HG03342 (cell line): ENCODE results near the gene TBKBP1.

ENCODE experiments used
- ATAC-seq: cut with Tn5 transposase; IDR thresholded peaks from one replicate; pipeline ENCODE4 v1.9.1; 2021; ENCODE audit warnings: mild to moderate bottlenecking, moderate library complexity; ENCODE audit not compliant: unreplicated experiment

Gene TBKBP1

GRCh38 chr17:47698749-47699535 lies 5.0 kb downstream of the TBKBP1 start:
- ATAC-seq, result no peak

GRCh38 chr17:47699536-47699840 lies 5.5 kb downstream of the TBKBP1 start:
- ATAC-seq, result no peak

- no peak for ATAC-seq
Measured at GRCh38 chr17:47700471-47701449, 6.8 kb downstream of the TBKBP1 start.

GRCh38 chr17:47701608-47702007 lies 7.6 kb downstream of the TBKBP1 start:
- ATAC-seq, result no peak

- ATAC-seq, result no peak
Measured at GRCh38 chr17:47702391-47702995, 8.5 kb downstream of the TBKBP1 start.

GRCh38 chr17:47703191-47703591 lies 9.2 kb downstream of the TBKBP1 start:
- ATAC-seq, result no peak

- ATAC-seq, result no peak
Measured at GRCh38 chr17:47703671-47704070, 9.7 kb downstream of the TBKBP1 start.

- ATAC-seq, result no peak
Measured at GRCh38 chr17:47704116-47704515, 10.2 kb downstream of the TBKBP1 start.

- ATAC-seq, result no peak
Measured at GRCh38 chr17:47704736-47705135, 10.8 kb downstream of the TBKBP1 start.

GRCh38 chr17:47705536-47706530 lies 11.9 kb downstream of the TBKBP1 start:
- ATAC-seq, result no peak

GRCh38 chr17:47707056-47707804 lies 13.3 kb downstream of the TBKBP1 start:
- no peak for ATAC-seq

- no peak for ATAC-seq
Measured at GRCh38 chr17:47707884-47708283, 13.9 kb downstream of the TBKBP1 start.

GRCh38 chr17:47708312-47708863 lies 14.4 kb downstream of the TBKBP1 start:
- no peak for ATAC-seq

- no peak for ATAC-seq
Measured at GRCh38 chr17:47708864-47709541, 15.0 kb downstream of the TBKBP1 start.

- no peak for ATAC-seq
Measured at GRCh38 chr17:47709594-47709993, 15.6 kb downstream of the TBKBP1 start.

- no peak for ATAC-seq
Measured at GRCh38 chr17:47711366-47712099, 17.6 kb downstream of the TBKBP1 start.

GRCh38 chr17:47712330-47713023 lies 18.5 kb downstream of the TBKBP1 start:
- no peak for ATAC-seq
